ENCODE measurements around the gene VPS37B.

GRCh38 chr12:122886161-122886560 lies 9.8 kb downstream of the VPS37B start:
- TF ChIP-seq, protein P1, sequence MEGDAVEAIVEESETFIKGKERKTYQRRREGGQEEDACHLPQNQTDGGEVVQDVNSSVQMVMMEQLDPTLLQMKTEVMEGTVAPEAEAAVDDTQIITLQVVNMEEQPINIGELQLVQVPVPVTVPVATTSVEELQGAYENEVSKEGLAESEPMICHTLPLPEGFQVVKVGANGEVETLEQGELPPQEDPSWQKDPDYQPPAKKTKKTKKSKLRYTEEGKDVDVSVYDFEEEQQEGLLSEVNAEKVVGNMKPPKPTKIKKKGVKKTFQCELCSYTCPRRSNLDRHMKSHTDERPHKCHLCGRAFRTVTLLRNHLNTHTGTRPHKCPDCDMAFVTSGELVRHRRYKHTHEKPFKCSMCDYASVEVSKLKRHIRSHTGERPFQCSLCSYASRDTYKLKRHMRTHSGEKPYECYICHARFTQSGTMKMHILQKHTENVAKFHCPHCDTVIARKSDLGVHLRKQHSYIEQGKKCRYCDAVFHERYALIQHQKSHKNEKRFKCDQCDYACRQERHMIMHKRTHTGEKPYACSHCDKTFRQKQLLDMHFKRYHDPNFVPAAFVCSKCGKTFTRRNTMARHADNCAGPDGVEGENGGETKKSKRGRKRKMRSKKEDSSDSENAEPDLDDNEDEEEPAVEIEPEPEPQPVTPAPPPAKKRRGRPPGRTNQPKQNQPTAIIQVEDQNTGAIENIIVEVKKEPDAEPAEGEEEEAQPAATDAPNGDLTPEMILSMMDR (IDR thresholded peaks at IDR 0.05), result no peak
- no peak for TF ChIP-seq POLR2A (IDR thresholded peaks at IDR 0.05)

All from right lobe of liver (tissue), 4 donors.